Measurements from ENCODE around the gene INHBC. TPM values are rescaled to one million over a fixed set of nuclear protein-coding genes. Genes with fewer than 3 reads are reported as not detected.

INHBC gene
- total RNA-seq, 2 experiments from 2014 or later = 0.36 TPM; not detected in 1

DNA sequence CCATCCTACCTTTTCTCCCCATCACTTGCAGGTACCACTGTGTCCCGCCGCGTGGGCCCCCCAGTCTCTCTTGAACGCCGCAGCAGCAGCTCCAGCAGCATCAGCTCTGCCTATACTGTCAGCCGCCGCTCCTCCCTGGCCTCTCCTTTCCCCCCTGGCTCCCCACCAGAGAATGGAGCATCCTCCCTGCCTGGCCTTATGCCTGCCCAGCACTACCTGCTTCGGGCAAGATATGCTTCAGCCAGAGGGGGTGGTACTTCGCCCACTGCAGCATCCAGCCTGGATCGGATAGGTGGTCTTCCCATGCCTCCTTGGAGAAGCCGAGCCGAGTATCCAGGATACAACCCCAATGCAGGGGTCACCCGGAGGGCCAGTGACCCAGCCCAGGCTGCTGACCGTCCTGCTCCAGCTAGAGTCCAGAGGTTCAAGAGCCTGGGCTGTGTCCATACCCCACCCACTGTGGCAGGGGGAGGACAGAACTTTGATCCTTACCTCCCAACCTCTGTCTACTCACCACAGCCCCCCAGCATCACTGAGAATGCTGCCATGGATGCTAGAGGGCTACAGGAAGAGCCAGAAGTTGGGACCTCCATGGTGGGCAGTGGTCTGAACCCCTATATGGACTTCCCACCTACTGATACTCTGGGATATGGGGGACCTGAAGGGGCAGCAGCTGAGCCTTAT lies 35.8 kb downstream of the INHBC start:
- no peak overlapping the region for H3K27ac ChIP-seq (ENCODE audit: low read depth, low read length, poor library complexity, severe bottlenecking)
- no peak for TF ChIP-seq EZH2phosphoT487 (IDR thresholded peaks at IDR 0.05; ENCODE audit: borderline replicate concordance, low read depth, low read length)
- TF ChIP-seq, protein P1, sequence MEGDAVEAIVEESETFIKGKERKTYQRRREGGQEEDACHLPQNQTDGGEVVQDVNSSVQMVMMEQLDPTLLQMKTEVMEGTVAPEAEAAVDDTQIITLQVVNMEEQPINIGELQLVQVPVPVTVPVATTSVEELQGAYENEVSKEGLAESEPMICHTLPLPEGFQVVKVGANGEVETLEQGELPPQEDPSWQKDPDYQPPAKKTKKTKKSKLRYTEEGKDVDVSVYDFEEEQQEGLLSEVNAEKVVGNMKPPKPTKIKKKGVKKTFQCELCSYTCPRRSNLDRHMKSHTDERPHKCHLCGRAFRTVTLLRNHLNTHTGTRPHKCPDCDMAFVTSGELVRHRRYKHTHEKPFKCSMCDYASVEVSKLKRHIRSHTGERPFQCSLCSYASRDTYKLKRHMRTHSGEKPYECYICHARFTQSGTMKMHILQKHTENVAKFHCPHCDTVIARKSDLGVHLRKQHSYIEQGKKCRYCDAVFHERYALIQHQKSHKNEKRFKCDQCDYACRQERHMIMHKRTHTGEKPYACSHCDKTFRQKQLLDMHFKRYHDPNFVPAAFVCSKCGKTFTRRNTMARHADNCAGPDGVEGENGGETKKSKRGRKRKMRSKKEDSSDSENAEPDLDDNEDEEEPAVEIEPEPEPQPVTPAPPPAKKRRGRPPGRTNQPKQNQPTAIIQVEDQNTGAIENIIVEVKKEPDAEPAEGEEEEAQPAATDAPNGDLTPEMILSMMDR (conservative IDR thresholded peaks at IDR 0.05; ENCODE audit: low read length) = no peak
- no peak overlapping the region for H2AFZ ChIP-seq (ENCODE audit: low read length)
- no peak overlapping the region for H3K4me2 ChIP-seq (ENCODE audit: low read length)
- no peaks in the 10 kb centered on the region for H4K20me1 ChIP-seq (ENCODE audit: insufficient read depth, low read length)
- no peaks in the 10 kb centered on the region for H3K9me2 ChIP-seq (ENCODE audit: insufficient read depth, low read length)
- H3K9me3 ChIP-seq (ENCODE audit: low read length) = no peaks in the 10 kb centered on the region
- no peak for DNase-seq (ENCODE audit: low spot score)
- peaks cover 64% of the 10 kb centered on the region for H3K36me3 ChIP-seq (ENCODE audit: insufficient read depth, low read length)
- H3K79me2 ChIP-seq (ENCODE audit: insufficient read depth, low read depth, low read length) = no peaks in the 10 kb centered on the region
- ChIA-PET CTCF (ENCODE audit: unreplicated experiment) (no interaction called here), POLR2A (interaction anchor here (0.5 kb wide), 1 partner anchor 22 kb away, joined by 3 read pairs; no protein-coding TSS in a partner anchor)
- H3K4me1 ChIP-seq (ENCODE audit: insufficient read depth, low read length, poor library complexity, severe bottlenecking) = no peaks in the 10 kb centered on the region
- H3K4me3 ChIP-seq (ENCODE audit: low read depth, low read length, poor library complexity, severe bottlenecking) = no peak overlapping the region
- BruUV-seq (replicated peaks) = no TSS peak
- intact Hi-C loops (cut with micrococcal nuclease; ENCODE audit: unreplicated experiment) = no loop called here

DNA sequence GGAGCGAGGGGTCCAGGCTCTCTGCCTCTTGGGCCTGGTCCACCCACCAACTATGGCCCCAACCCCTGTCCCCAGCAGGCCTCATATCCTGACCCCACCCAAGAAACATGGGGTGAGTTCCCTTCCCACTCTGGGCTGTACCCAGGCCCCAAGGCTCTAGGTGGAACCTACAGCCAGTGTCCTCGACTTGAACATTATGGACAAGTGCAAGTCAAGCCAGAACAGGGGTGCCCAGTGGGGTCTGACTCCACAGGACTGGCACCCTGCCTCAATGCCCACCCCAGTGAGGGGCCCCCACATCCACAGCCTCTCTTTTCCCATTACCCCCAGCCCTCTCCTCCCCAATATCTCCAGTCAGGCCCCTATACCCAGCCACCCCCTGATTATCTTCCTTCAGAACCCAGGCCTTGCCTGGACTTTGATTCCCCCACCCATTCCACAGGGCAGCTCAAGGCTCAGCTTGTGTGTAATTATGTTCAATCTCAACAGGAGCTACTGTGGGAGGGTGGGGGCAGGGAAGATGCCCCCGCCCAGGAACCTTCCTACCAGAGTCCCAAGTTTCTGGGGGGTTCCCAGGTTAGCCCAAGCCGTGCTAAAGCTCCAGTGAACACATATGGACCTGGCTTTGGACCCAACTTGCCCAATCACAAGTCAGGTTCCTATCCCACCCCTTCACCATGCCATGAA lies 36.5 kb downstream of the INHBC start:
- ChIA-PET POLR2A (interaction anchor here (0.6 to 1.2 kb wide), 2 partner anchors 8 to 9 kb away, joined by 3 to 4 read pairs; no protein-coding TSS in a partner anchor), CTCF (ENCODE audit: unreplicated experiment) (no interaction called here)
- H3K9me3 ChIP-seq (ENCODE audit: low read length) = no peaks in the 10 kb centered on the region
- no peak overlapping the region for H2AFZ ChIP-seq (ENCODE audit: low read length)
- no peaks in the 10 kb centered on the region for H3K9me2 ChIP-seq (ENCODE audit: insufficient read depth, low read length)
- no peaks in the 10 kb centered on the region for H4K20me1 ChIP-seq (ENCODE audit: insufficient read depth, low read length)
- H3K4me2 ChIP-seq (ENCODE audit: low read length) = no peak overlapping the region
- no peak overlapping the region for H3K27ac ChIP-seq (ENCODE audit: low read depth, low read length, poor library complexity, severe bottlenecking)
- H3K36me3 ChIP-seq (ENCODE audit: insufficient read depth, low read length) = peaks cover 66% of the 10 kb centered on the region
- H3K4me3 ChIP-seq (ENCODE audit: low read depth, low read length, poor library complexity, severe bottlenecking) = no peak overlapping the region
- TF ChIP-seq EZH2phosphoT487 (IDR thresholded peaks at IDR 0.05; ENCODE audit: borderline replicate concordance, low read depth, low read length) = no peak
- H3K4me1 ChIP-seq (ENCODE audit: insufficient read depth, low read length, poor library complexity, severe bottlenecking) = peaks cover 6% of the 10 kb centered on the region
- no peaks in the 10 kb centered on the region for H3K79me2 ChIP-seq (ENCODE audit: insufficient read depth, low read depth, low read length)
- BruUV-seq (replicated peaks) = no TSS peak
- no peak for DNase-seq (ENCODE audit: low spot score)
- intact Hi-C loops (cut with micrococcal nuclease; ENCODE audit: unreplicated experiment) = no loop called here

DNA sequence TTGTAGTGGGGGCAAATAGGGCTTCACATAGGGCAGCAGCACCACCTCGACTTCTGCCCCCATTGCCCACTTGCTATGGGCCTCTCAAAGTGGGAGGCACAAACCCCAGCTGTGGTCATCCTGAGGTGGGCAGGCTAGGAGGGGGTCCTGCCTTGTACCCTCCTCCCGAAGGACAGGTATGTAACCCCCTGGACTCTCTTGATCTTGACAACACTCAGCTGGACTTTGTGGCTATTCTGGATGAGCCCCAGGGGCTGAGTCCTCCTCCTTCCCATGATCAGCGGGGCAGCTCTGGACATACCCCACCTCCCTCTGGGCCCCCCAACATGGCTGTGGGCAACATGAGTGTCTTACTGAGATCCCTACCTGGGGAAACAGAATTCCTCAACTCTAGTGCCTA lies 37.1 kb downstream of the INHBC start:
- no peaks in the 10 kb centered on the region for H4K20me1 ChIP-seq (ENCODE audit: insufficient read depth, low read length)
- CTCF ChIA-PET (ENCODE audit: unreplicated experiment) = no interaction called here
- POLR2A ChIA-PET = interaction anchor here (0.6 to 1.2 kb wide), 2 partner anchors 8 to 9 kb away, joined by 3 to 4 read pairs; no protein-coding TSS in a partner anchor
- TF ChIP-seq, protein P1 (conservative IDR thresholded peaks at IDR 0.05; ENCODE audit: low read length) = no peak
- no peak for TF ChIP-seq EZH2phosphoT487 (IDR thresholded peaks at IDR 0.05; ENCODE audit: borderline replicate concordance, low read depth, low read length)
- intact Hi-C loops (cut with micrococcal nuclease; ENCODE audit: unreplicated experiment) = no loop called here
- peaks cover 5% of the 10 kb centered on the region; the same call in 1 of the 2 replicates for H3K79me2 ChIP-seq (ENCODE audit: insufficient read depth, low read depth, low read length)
- no TSS peak for BruUV-seq (replicated peaks)
- H3K4me2 ChIP-seq (ENCODE audit: low read length) = no peak overlapping the region
- H2AFZ ChIP-seq (ENCODE audit: low read length) = no peak overlapping the region
- H3K9me3 ChIP-seq (ENCODE audit: low read length) = no peaks in the 10 kb centered on the region
- H3K4me3 ChIP-seq (ENCODE audit: low read depth, low read length, poor library complexity, severe bottlenecking) = no peak overlapping the region
- H3K27ac ChIP-seq (ENCODE audit: low read depth, low read length, poor library complexity, severe bottlenecking) = no peak overlapping the region
- peaks cover 12% of the 10 kb centered on the region for H3K4me1 ChIP-seq (ENCODE audit: insufficient read depth, low read length, poor library complexity, severe bottlenecking)
- DNase-seq (ENCODE audit: low spot score) = no peak
- H3K9me2 ChIP-seq (ENCODE audit: insufficient read depth, low read length) = no peaks in the 10 kb centered on the region
- H3K36me3 ChIP-seq (ENCODE audit: insufficient read depth, low read length) = peaks cover 66% of the 10 kb centered on the region

Data from OCI-LY7 (cell line).